H1 (cell line): ENCODE results near the gene GXYLT2.
A peak's percentile ranks its signal among the peaks of the same experiment; 100 is the strongest.

Experiments used
- CBX5 ChIP-seq: fragments of 300-800, 300-1000 bp; sonication (generic); IDR thresholded peaks from 2 replicates; pipeline ENCODE4 v1.7.1; 2016; ENCODE audit warnings: antibody characterized with exemption, low read length, low read depth
- CREB1 ChIP-seq: IDR thresholded peaks from 2 replicates; pipeline ENCODE4 v1.6.1; 2012; ENCODE audit warnings: inconsistent platforms
- CTCF ChIP-seq, 3 experiments: IDR thresholded peaks; 1 replicate in 2 of 3; 2 replicates in 1 of 3; pipeline versions ENCODE4 v1.5.1 to v1.6.1; 2011; ENCODE audit warnings: low read length in 3 of 3, mild to moderate bottlenecking in 3 of 3, inconsistent platforms in 2 of 3, low read depth in 1 of 3, moderate library complexity in 1 of 3; ENCODE audit not compliant: insufficient read depth in 1 of 3; ENCODE audit errors: control extremely low read depth in 1 of 3
- EP300 ChIP-seq, 2 experiments: IDR thresholded peaks; 1 replicate in 1 of 2; 2 replicates in 1 of 2; pipeline ENCODE4 v1.6.1; 2011 to 2012; ENCODE audit warnings: low read depth in 2 of 2, low read length in 2 of 2, mild to moderate bottlenecking in 2 of 2, borderline replicate concordance in 1 of 2, inconsistent platforms in 1 of 2, moderate library complexity in 1 of 2
- EZH2 ChIP-seq: fragments of 200-600 bp; sonication (generic); IDR thresholded peaks from 2 replicates; pipeline ENCODE4 v1.7.1; 2012; ENCODE audit warnings: low read depth, mild to moderate bottlenecking, moderate library complexity, low read length, inconsistent platforms; ENCODE audit not compliant: severe bottlenecking
- GTF2F1 ChIP-seq: IDR thresholded peaks from 2 replicates; pipeline ENCODE4 v1.6.1; 2012; ENCODE audit warnings: low read depth, low read length, improper control_type of control experiment, borderline replicate concordance
- PHF8 ChIP-seq: fragments of 200-600 bp; sonication (generic); conservative IDR thresholded peaks from 2 replicates; pipeline ENCODE4 v1.7.1; 2012; ENCODE audit warnings: low read depth, mild to moderate bottlenecking, inconsistent platforms, low read length, moderate library complexity
- POLR2AphosphoS5 ChIP-seq: IDR thresholded peaks from 2 replicates; pipeline ENCODE4 v1.6.1; 2011; ENCODE audit warnings: low read depth, low read length
- SP1 ChIP-seq: IDR thresholded peaks from 2 replicates; pipeline ENCODE4 v1.6.1; 2011; ENCODE audit warnings: low read depth, low read length
- TAF1 ChIP-seq: IDR thresholded peaks from 2 replicates; pipeline ENCODE4 v1.6.1; 2011; ENCODE audit warnings: mild to moderate bottlenecking, low read depth, low read length

- TF ChIP-seq EP300 (IDR thresholded peaks at IDR 0.05; ENCODE audit: borderline replicate concordance in 1 of 2, low read depth in 2 of 2, low read length in 2 of 2) (no peak), PHF8 (no peak), POLR2AphosphoS5 (no peak), CTCF (IDR thresholded peaks at IDR 0.05; ENCODE audit: control extremely low read depth in 1 of 3, insufficient read depth in 1 of 3, low read depth in 1 of 3, low read length in 3 of 3) (no peak), GTF2F1 (no peak), CREB1 (no peak), CBX5 (no peak), TAF1 (no peak), SP1 (0 out of 2 replicates have a peak, but pooled peaks have one; percentile 34), EZH2 (no peak)
These were observed 85.3 kb downstream of the GXYLT2 start for GRCh38 chr3:72973031-72973723.
